OCI-LY1 (cell line): ENCODE data around the gene TOMM22.

Experiments
- H2AFZ ChIP-seq: fragments of 200-600 bp; sonication (generic), shearing (Covaris generic); 2 replicates; pipeline ENCODE4 v1.6.0; 2014; ENCODE audit warnings: antibody characterized with exemption, mild to moderate bottlenecking, low read length
- H3F3A ChIP-seq: fragments of 200-600 bp; sonication (generic), shearing (Covaris generic); 2 replicates; pipeline ENCODE4 v1.6.0; 2014; ENCODE audit warnings: mild to moderate bottlenecking, antibody characterized with exemption, low read length, moderate library complexity; ENCODE audit not compliant: insufficient read depth
- H3K27ac ChIP-seq: fragments of 200-600 bp; sonication (generic); 2 replicates; pipeline ENCODE4 v1.5.1; 2014; ENCODE audit warnings: low read length, mixed run types, mild to moderate bottlenecking, low read depth; ENCODE audit not compliant: poor library complexity, severe bottlenecking
- H3K27me3 ChIP-seq: fragments of 200-600 bp; sonication (generic); 2 replicates; pipeline ENCODE4 v1.6.0; 2014; ENCODE audit warnings: antibody characterized with exemption, mild to moderate bottlenecking, low read length, moderate library complexity; ENCODE audit not compliant: insufficient read depth
- H3K36me3 ChIP-seq: fragments of 200-600 bp; sonication (generic); 2 replicates; pipeline ENCODE4 v1.6.1; 2014; ENCODE audit warnings: mild to moderate bottlenecking, antibody characterized with exemption, low read length, moderate library complexity, mixed read lengths; ENCODE audit not compliant: insufficient read depth
- H3K4me1 ChIP-seq: fragments of 200-600 bp; sonication (generic); 2 replicates; pipeline ENCODE4 v1.5.1; 2014; ENCODE audit warnings: mild to moderate bottlenecking, low read length, moderate library complexity; ENCODE audit not compliant: insufficient read depth, severe bottlenecking
- H3K4me2 ChIP-seq: fragments of 200-600 bp; sonication (generic), shearing (Covaris generic); 2 replicates; pipeline ENCODE4 v1.6.1; 2014; ENCODE audit warnings: low read length
- H3K4me3 ChIP-seq: fragments of 200-600 bp; sonication (generic); 2 replicates; pipeline ENCODE4 v1.5.1; 2014; ENCODE audit warnings: low read length, low read depth, mild to moderate bottlenecking, mixed read lengths; ENCODE audit not compliant: poor library complexity, severe bottlenecking
- H3K79me2 ChIP-seq: fragments of 200-600 bp; shearing (Covaris generic); 2 replicates; pipeline ENCODE4 v1.6.1; 2016; ENCODE audit warnings: mixed run types, low read length, mixed read lengths; ENCODE audit not compliant: insufficient read depth
- H3K9ac ChIP-seq: fragments of 200-600 bp; sonication (generic), shearing (Covaris generic); 2 replicates; pipeline ENCODE4 v1.6.1; 2014; ENCODE audit warnings: mild to moderate bottlenecking, low read length, mixed read lengths
- H3K9me2 ChIP-seq: fragments of 200-600 bp; sonication (generic), shearing (Covaris generic); 2 replicates; pipeline ENCODE4 v1.6.1; 2014; ENCODE audit warnings: low read depth, mild to moderate bottlenecking, low read length, mixed read lengths
- H3K9me3 ChIP-seq: fragments of 200-600 bp; shearing (Covaris generic); 2 replicates; pipeline ENCODE4 v1.6.1; 2014; ENCODE audit warnings: low read length, mixed read lengths
- H4K20me1 ChIP-seq: fragments of 200-600 bp; sonication (generic), shearing (Covaris generic); 2 replicates; pipeline ENCODE4 v1.6.0; 2016; ENCODE audit warnings: mild to moderate bottlenecking, low read length; ENCODE audit not compliant: insufficient read depth
- CTCF ChIP-seq: fragments of 200-600 bp; sonication (generic), shearing (Covaris generic); IDR thresholded peaks from 2 replicates; pipeline ENCODE4 v1.5.1; 2017; ENCODE audit warnings: mild to moderate bottlenecking, antibody characterized with exemption, low read length, moderate library complexity, mixed read lengths
- EZH2 ChIP-seq: fragments of 200-600 bp; sonication (generic), shearing (Covaris generic); IDR thresholded peaks from 2 replicates; pipeline ENCODE4 v1.8.0; 2017; ENCODE audit warnings: borderline replicate concordance, mixed run types, mild to moderate bottlenecking, antibody characterized with exemption, low read length, moderate library complexity, mixed read lengths

Gene TOMM22

GRCh38 chr22:38685761-38686160 is 4.0 kb downstream of the TOMM22 start:
- Histone ChIP-seq H3K4me3 (no peak overlapping the region), H3K9ac (no peak overlapping the region), H4K20me1 (no peaks in the 10 kb centered on the region), H3K9me3 (no peaks in the 10 kb centered on the region), H3K9me2 (no peaks in the 10 kb centered on the region), H3F3A (no peaks in the 10 kb centered on the region), H3K4me1 (peaks cover 13% of the 10 kb centered on the region), H2AFZ (no peak overlapping the region), H3K27me3 (no peaks in the 10 kb centered on the region), H3K79me2 (peaks cover 8% of the 10 kb centered on the region), H3K4me2 (no peak overlapping the region), H3K27ac (no peak overlapping the region), H3K36me3 (peaks cover 67% of the 10 kb centered on the region)
- TF ChIP-seq CTCF = no peak

- H3K9ac ChIP-seq = no peak overlapping the region
- H4K20me1 ChIP-seq = no peaks in the 10 kb centered on the region
- no peak overlapping the region for H3K4me2 ChIP-seq
- TF ChIP-seq EZH2 (no peak), CTCF (no peak)
- no peak overlapping the region for H3K27ac ChIP-seq
- H3K27me3 ChIP-seq = no peaks in the 10 kb centered on the region
- no peaks in the 10 kb centered on the region for H3K9me3 ChIP-seq
- peaks cover 72% of the 10 kb centered on the region for H3K36me3 ChIP-seq
- H3K4me1 ChIP-seq = peaks cover 4% of the 10 kb centered on the region
- no peaks in the 10 kb centered on the region for H3K79me2 ChIP-seq
- no peaks in the 10 kb centered on the region for H3K9me2 ChIP-seq
- H3K4me3 ChIP-seq = no peak overlapping the region
- no peak overlapping the region for H2AFZ ChIP-seq
- no peaks in the 10 kb centered on the region for H3F3A ChIP-seq
Measured at GRCh38 chr22:38689651-38690050, 7.9 kb downstream of the TOMM22 start.

- Histone ChIP-seq H3K9ac (no peak overlapping the region), H3K27me3 (no peaks in the 10 kb centered on the region), H3K4me1 (peaks cover 30% of the 10 kb centered on the region), H3K79me2 (0 out of 2 replicates have a peak, but pooled peaks cover 4% of the 10 kb centered on the region), H3F3A (0 out of 2 replicates have a peak, but pooled peaks cover 3% of the 10 kb centered on the region), H3K4me2 (no peak overlapping the region), H3K9me3 (no peaks in the 10 kb centered on the region), H3K9me2 (no peaks in the 10 kb centered on the region), H3K36me3 (peaks cover 41% of the 10 kb centered on the region; the same call in 1 of the 2 replicates), H3K27ac (no peak overlapping the region), H3K4me3 (no peak overlapping the region), H4K20me1 (no peaks in the 10 kb centered on the region), H2AFZ (no peak overlapping the region)
- no peak for TF ChIP-seq EZH2
- no peak for TF ChIP-seq CTCF
Measured at GRCh38 chr22:38694049-38694448, 12.3 kb downstream of the TOMM22 start.
